Stomach (tissue), 9 donors: ENCODE measurements around the gene PPP1R3E. TPM values are rescaled to one million over a fixed set of nuclear protein-coding genes. Genes with fewer than 3 reads are reported as not detected.

Experiments used
- DNase-seq, 2 donors: peaks; one replicate each; pipeline versions ENCODE4 v3.0.0 to v3.0.0-alpha.2; 2013 to 2019
- H3K27ac ChIP-seq, 5 donors: fragments of 200-600 bp in 4 of 5; sonication (generic) in 4 of 5; one replicate each; pipeline ENCODE4 v1.5.1; 2013 to 2019; ENCODE audit warnings: mild to moderate bottlenecking in 1 of 5, moderate library complexity in 1 of 5
- H3K27me3 ChIP-seq, 3 donors: fragments of 200-600 bp; sonication (generic); one replicate each; pipeline ENCODE4 v1.5.1; 2017 to 2019; ENCODE audit warnings: mixed run types in 1 of 3
- H3K36me3 ChIP-seq, 4 donors: fragments of 200-600 bp; sonication (generic); 1 replicate in 3 of 4; 2 replicates in 1 of 4; pipeline ENCODE4 v1.5.1; 2016 to 2019
- H3K4me1 ChIP-seq, 4 donors: fragments of 200-600 bp; sonication (generic); one replicate each; pipeline ENCODE4 v1.5.1; 2016 to 2019
- H3K4me3 ChIP-seq, 4 donors: fragments of 200-600 bp; sonication (generic) in 3 of 4; one replicate each; pipeline ENCODE4 v1.5.1; 2016 to 2019; ENCODE audit warnings: mild to moderate bottlenecking in 1 of 4
- H3K9me3 ChIP-seq, 4 donors: fragments of 200-600 bp; sonication (generic); one replicate each; pipeline ENCODE4 v1.5.1; 2016 to 2019
- CTCF ChIP-seq, 7 experiments: fragments of 450-650 bp in 4 of 7; fragments of 200-600 bp in 3 of 7; sonication (generic) in 3 of 7; IDR thresholded peaks; one replicate each; pipeline ENCODE4 v1.5.1; 2016 to 2019; ENCODE audit warnings: antibody characterized with exemption in 7 of 7, control low read depth in 2 of 7, mild to moderate bottlenecking in 1 of 7
- EP300 ChIP-seq: sonication (generic); formaldehyde crosslinking; IDR thresholded peaks from one replicate; pipeline ENCODE4 v1.6.1; 2017; ENCODE audit warnings: antibody characterized with exemption
- POLR2A ChIP-seq, 4 donors: fragments of 450-650 bp; IDR thresholded peaks; one replicate each; pipeline ENCODE4 v1.6.1; 2016; ENCODE audit warnings: antibody characterized with exemption in 4 of 4, control low read depth in 2 of 4, mild to moderate bottlenecking in 1 of 4, moderate library complexity in 1 of 4
- POLR2AphosphoS5 ChIP-seq, 3 donors: sonication (generic); formaldehyde crosslinking; IDR thresholded peaks; one replicate each; pipeline ENCODE4 v1.6.1; 2016; ENCODE audit warnings: antibody characterized with exemption in 3 of 3
- WGBS, 5 donors: extraction: QIAGEN DNeasy Blood & Tissue Kit in 3 of 5; methylation state at CpG; one replicate each; pipeline versions ENCODE4 v1.1.5 to v1.1.7; 2013 to 2018; 5-methylcytosine and 5-hydroxymethylcytosine counted together
- intact Hi-C: fragments of 100-400 bp; cut with DNase I; formaldehyde crosslinking; loops from one replicate; pipeline ENCODE4 v1.15.1; 2023; ENCODE audit warnings: low total_unique reads
- polyA plus RNA-seq, 3 donors: library from polyadenylated mRNA; stranded (reverse); fragments of 200-250 nt; gene quantifications; one replicate each; pipeline ENCODE4 v1.2.3, GENCODE V29; 2013
- total RNA-seq, 5 donors: library from RNA; depleted of rRNA; stranded (reverse); fragments of >200 nt; gene quantifications; one replicate each; pipeline versions ENCODE4 v1.1.0 to v1.2.3, GENCODE V29; 2014 to 2016
- donor health status: healthy with polysubstance abuse.
- donor health status: Bipolar disorder and iron deficiency.
- donor health status: healthy.

PPP1R3E gene
- total and polyA plus RNA-seq, 8 donors = 1.7 to 17.6 (median 11.5) TPM

GRCh38 chr14:23348297-23348655 lies 45.6 kb upstream of the PPP1R3E start:
- Histone ChIP-seq H3K36me3 (peaks cover 0 to 15% (median 3%) of the 10 kb centered on the region in 4 donors), H3K9me3 (no peaks in the 10 kb centered on the region), H3K27ac (no peak overlapping the region), H3K4me1 (peaks cover 9 to 19% (median 17%) of the 10 kb centered on the region in 4 donors), H3K27me3 (peaks cover 0 to 18% (median 18%) of the 10 kb centered on the region in 3 donors), H3K4me3 (no peak overlapping the region)
- WGBS, 5 donors = 86 to 93% (median 88%) methylated on average over 6 of the region's 6 CpGs
- no peak for DNase-seq
- intact Hi-C loops = no loop called here
- TF ChIP-seq POLR2AphosphoS5 (IDR thresholded peaks at IDR 0.05) (no peak), POLR2A (IDR thresholded peaks at IDR 0.05) (no peak), EP300 (no peak), CTCF (IDR thresholded peaks at IDR 0.05) (no peak)

- H3K36me3 ChIP-seq = peaks cover 0 to 15% (median 3%) of the 10 kb centered on the region in 4 donors
- WGBS, 5 donors = 92 to 93% (median 92%) methylated on average over 19 of the region's 19 CpGs
- intact Hi-C loops = no loop called here
- H3K9me3 ChIP-seq = no peaks in the 10 kb centered on the region
- no peak for TF ChIP-seq CTCF (IDR thresholded peaks at IDR 0.05)
- TF ChIP-seq EP300 = no peak
- no peak for TF ChIP-seq POLR2AphosphoS5 (IDR thresholded peaks at IDR 0.05)
- no peak for TF ChIP-seq POLR2A (IDR thresholded peaks at IDR 0.05)
- H3K4me3 ChIP-seq = no peak overlapping the region
- peaks cover 9 to 12% (median 12%) of the 10 kb centered on the region in 4 donors for H3K4me1 ChIP-seq
- DNase-seq = no peak
- peaks cover 0 to 13% (median 12%) of the 10 kb centered on the region in 3 donors for H3K27me3 ChIP-seq
- H3K27ac ChIP-seq = no peak overlapping the region
Observed at GRCh38 chr14:23347406-23348296, 45.0 kb upstream of the PPP1R3E start.

GRCh38 chr14:23346693-23347405 lies 44.2 kb upstream of the PPP1R3E start:
- Histone ChIP-seq H3K36me3 (peaks cover 0 to 15% (median 3%) of the 10 kb centered on the region in 4 donors), H3K9me3 (no peaks in the 10 kb centered on the region), H3K4me1 (peaks cover 3 to 4% (median 4%) of the 10 kb centered on the region in 4 donors), H3K4me3 (no peak overlapping the region), H3K27ac (no peak overlapping the region), H3K27me3 (peaks cover 0 to 5% (median 4%) of the 10 kb centered on the region in 3 donors)
- TF ChIP-seq CTCF (IDR thresholded peaks at IDR 0.05) (no peak), EP300 (no peak), POLR2AphosphoS5 (IDR thresholded peaks at IDR 0.05) (no peak), POLR2A (IDR thresholded peaks at IDR 0.05) (no peak)
- intact Hi-C loops = no loop called here
- WGBS, 5 donors = 72 to 86% (median 76%) methylated on average over 13 to 27 of the region's 27 CpGs
- DNase-seq = no peak

GRCh38 chr14:23345987-23346692 lies 43.5 kb upstream of the PPP1R3E start:
- no peak for DNase-seq
- Histone ChIP-seq H3K36me3 (peaks cover 0 to 15% (median 3%) of the 10 kb centered on the region in 4 donors), H3K4me3 (no peak overlapping the region), H3K27ac (no peak overlapping the region), H3K9me3 (no peaks in the 10 kb centered on the region), H3K4me1 (no peaks in the 10 kb centered on the region), H3K27me3 (no peaks in the 10 kb centered on the region)
- intact Hi-C loops = no loop called here
- WGBS, 5 donors = 55 to 67% (median 66%) methylated on average over 8 to 13 of the region's 13 CpGs
- TF ChIP-seq CTCF (IDR thresholded peaks at IDR 0.05) (no peak), EP300 (no peak), POLR2AphosphoS5 (IDR thresholded peaks at IDR 0.05) (no peak), POLR2A (IDR thresholded peaks at IDR 0.05) (no peak)
